Loucy (cell line): ENCODE measurements around the gene ACTRT2.

ENCODE experiments used
- H2AFZ ChIP-seq: fragments of 200-600 bp; sonication (generic); 2 replicates; pipeline ENCODE4 v1.6.0; 2016; ENCODE audit warnings: antibody characterized with exemption, mild to moderate bottlenecking, low read length, moderate library complexity
- H3F3A ChIP-seq: fragments of 200-600 bp; 2 replicates; pipeline ENCODE4 v1.6.0; 2016; ENCODE audit warnings: antibody characterized with exemption, low read depth, mild to moderate bottlenecking
- H3K27me3 ChIP-seq: fragments of 200-600 bp; sonication (generic); 2 replicates; pipeline ENCODE4 v1.6.1; 2014; ENCODE audit warnings: low read length, mild to moderate bottlenecking; ENCODE audit not compliant: insufficient read depth, poor library complexity, severe bottlenecking
- H3K36me3 ChIP-seq: fragments of 200-600 bp; sonication (generic); 2 replicates; pipeline ENCODE4 v1.6.1; 2016; ENCODE audit warnings: low read length; ENCODE audit not compliant: insufficient read depth
- H3K4me1 ChIP-seq: fragments of 200-600 bp; sonication (generic); 2 replicates; pipeline ENCODE4 v1.5.1; 2014; ENCODE audit warnings: low read length, mild to moderate bottlenecking; ENCODE audit not compliant: insufficient read depth, poor library complexity, severe bottlenecking
- H3K4me2 ChIP-seq: fragments of 200-600 bp; sonication (generic); 2 replicates; pipeline ENCODE4 v1.6.0; 2014; ENCODE audit warnings: antibody characterized with exemption, low read length, low read depth, mild to moderate bottlenecking; ENCODE audit not compliant: poor library complexity, severe bottlenecking
- H3K4me3 ChIP-seq: fragments of 200-600 bp; sonication (generic); 2 replicates; pipeline ENCODE4 v1.5.1; 2014; ENCODE audit warnings: low read length, mild to moderate bottlenecking, mixed read lengths; ENCODE audit not compliant: poor library complexity, severe bottlenecking
- H3K79me2 ChIP-seq: fragments of 200-600 bp; sonication (generic); 2 replicates; pipeline ENCODE4 v1.6.1; 2014; ENCODE audit warnings: low read length; ENCODE audit not compliant: insufficient read depth
- H3K9ac ChIP-seq: fragments of 200-600 bp; sonication (generic); 2 replicates; pipeline ENCODE4 v1.6.0; 2014; ENCODE audit warnings: mild to moderate bottlenecking, low read depth, low read length, moderate library complexity; ENCODE audit not compliant: poor library complexity, severe bottlenecking
- H3K9me2 ChIP-seq: fragments of 200-600 bp; sonication (generic); replicated peaks from 2 replicates; pipeline ENCODE4 v1.6.1; 2016; ENCODE audit warnings: low read depth, low read length, mixed read lengths
- H3K9me3 ChIP-seq: fragments of 200-600 bp; sonication (generic); 2 replicates; pipeline ENCODE4 v1.6.1; 2014; ENCODE audit warnings: mild to moderate bottlenecking, antibody characterized with exemption, low read length, low read depth; ENCODE audit not compliant: insufficient read depth
- H4K20me1 ChIP-seq: fragments of 200-600 bp; sonication (generic); 2 replicates; pipeline ENCODE4 v1.6.0; 2014; ENCODE audit warnings: antibody characterized with exemption, low read length, mild to moderate bottlenecking; ENCODE audit not compliant: insufficient read depth, poor library complexity, severe bottlenecking
- EZH2phosphoT487 ChIP-seq: fragments of 200-600 bp; IDR thresholded peaks from 2 replicates; pipeline ENCODE4 v1.6.1; 2018; ENCODE audit warnings: antibody characterized with exemption, mild to moderate bottlenecking, moderate library complexity, borderline replicate concordance
- TF ChIP-seq, protein P1 (sequence below): fragments of 200-600 bp; sonication (generic); conservative IDR thresholded peaks from 2 replicates; pipeline ENCODE4 v1.5.1; 2014; ENCODE audit warnings: mild to moderate bottlenecking, antibody characterized with exemption, low read length

The ACTRT2 gene

DNA sequence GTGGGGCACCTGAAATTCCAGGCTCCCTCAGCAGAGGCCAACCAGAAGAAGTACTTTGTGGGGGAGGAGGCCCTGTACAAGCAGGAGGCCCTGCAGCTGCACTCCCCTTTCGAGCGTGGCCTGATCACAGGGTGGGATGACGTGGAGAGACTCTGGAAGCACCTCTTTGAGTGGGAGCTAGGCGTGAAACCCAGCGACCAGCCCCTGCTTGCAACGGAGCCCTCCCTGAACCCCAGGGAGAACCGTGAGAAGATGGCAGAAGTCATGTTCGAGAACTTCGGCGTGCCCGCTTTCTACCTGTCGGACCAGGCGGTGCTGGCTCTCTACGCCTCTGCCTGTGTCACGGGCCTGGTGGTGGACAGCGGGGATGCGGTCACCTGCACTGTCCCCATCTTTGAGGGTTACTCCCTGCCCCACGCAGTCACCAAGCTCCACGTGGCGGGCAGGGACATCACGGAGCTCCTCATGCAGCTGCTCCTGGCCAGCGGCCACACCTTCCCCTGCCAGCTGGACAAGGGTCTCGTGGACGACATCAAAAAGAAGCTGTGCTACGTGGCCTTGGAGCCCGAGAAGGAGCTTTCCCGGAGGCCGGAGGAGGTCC, 634 bp downstream of the ACTRT2 start:
- Histone ChIP-seq H3K9me3 (no peaks in the 10 kb centered on the region), H3K9me2 (no peaks in the 10 kb centered on the region), H3K79me2 (no peaks in the 10 kb centered on the region), H3F3A (no peaks in the 10 kb centered on the region), H3K27me3 (no peaks in the 10 kb centered on the region), H3K9ac (no peak overlapping the region), H3K4me3 (no peak overlapping the region), H3K4me1 (no peaks in the 10 kb centered on the region), H4K20me1 (no peaks in the 10 kb centered on the region), H3K4me2 (no peak overlapping the region), H2AFZ (no peak overlapping the region), H3K36me3 (no peaks in the 10 kb centered on the region)
- TF ChIP-seq EZH2phosphoT487: no peak
- TF ChIP-seq, protein P1, sequence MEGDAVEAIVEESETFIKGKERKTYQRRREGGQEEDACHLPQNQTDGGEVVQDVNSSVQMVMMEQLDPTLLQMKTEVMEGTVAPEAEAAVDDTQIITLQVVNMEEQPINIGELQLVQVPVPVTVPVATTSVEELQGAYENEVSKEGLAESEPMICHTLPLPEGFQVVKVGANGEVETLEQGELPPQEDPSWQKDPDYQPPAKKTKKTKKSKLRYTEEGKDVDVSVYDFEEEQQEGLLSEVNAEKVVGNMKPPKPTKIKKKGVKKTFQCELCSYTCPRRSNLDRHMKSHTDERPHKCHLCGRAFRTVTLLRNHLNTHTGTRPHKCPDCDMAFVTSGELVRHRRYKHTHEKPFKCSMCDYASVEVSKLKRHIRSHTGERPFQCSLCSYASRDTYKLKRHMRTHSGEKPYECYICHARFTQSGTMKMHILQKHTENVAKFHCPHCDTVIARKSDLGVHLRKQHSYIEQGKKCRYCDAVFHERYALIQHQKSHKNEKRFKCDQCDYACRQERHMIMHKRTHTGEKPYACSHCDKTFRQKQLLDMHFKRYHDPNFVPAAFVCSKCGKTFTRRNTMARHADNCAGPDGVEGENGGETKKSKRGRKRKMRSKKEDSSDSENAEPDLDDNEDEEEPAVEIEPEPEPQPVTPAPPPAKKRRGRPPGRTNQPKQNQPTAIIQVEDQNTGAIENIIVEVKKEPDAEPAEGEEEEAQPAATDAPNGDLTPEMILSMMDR: no peak

DNA sequence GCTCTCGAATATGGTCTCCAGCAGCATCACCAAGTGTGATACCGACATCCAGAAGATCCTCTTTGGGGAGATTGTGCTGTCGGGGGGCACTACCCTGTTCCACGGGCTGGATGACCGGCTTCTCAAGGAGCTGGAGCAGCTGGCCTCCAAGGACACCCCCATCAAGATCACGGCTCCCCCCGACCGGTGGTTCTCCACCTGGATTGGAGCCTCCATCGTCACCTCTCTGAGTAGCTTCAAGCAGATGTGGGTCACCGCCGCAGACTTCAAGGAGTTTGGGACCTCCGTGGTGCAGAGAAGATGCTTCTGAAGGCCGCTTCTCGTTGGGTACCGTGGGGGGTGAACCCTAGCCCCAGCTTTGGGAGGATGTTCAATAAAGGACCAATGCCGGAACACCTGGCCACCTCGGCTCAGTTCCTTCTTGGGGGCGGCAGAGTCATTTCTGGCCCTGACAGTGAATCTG, 1.3 kb downstream of the ACTRT2 start:
- Histone ChIP-seq H3K4me3 (no peak overlapping the region), H3K36me3 (no peaks in the 10 kb centered on the region), H3K9me2 (no peaks in the 10 kb centered on the region), H2AFZ (no peak overlapping the region), H3K4me2 (no peak overlapping the region), H3K79me2 (no peaks in the 10 kb centered on the region), H4K20me1 (no peaks in the 10 kb centered on the region), H3K4me1 (peaks cover 5% of the 10 kb centered on the region), H3K9me3 (no peaks in the 10 kb centered on the region), H3K27me3 (no peaks in the 10 kb centered on the region), H3K9ac (no peak overlapping the region), H3F3A (no peaks in the 10 kb centered on the region)
- no peak for TF ChIP-seq EZH2phosphoT487
- TF ChIP-seq, protein P1: no peak

DNA sequence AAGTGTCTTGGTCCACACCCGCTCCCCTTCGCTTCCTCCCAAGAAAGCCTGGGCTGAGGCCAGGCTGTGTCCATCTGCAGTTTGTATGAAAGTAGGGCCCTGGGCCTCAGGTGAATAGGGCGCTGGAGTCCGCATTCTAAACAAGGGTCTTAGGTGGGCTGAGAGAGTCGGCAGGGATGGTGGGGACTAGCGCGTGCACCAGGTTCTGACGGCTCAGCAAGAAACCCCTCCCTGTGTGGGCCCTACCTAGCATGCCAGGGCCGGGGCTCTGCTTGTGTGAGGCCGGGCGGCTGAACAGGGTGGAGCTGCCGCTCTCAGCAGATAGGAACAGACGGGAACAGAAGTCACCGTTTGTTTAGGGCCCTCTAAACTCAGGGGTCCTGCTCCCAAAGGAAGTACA, 1.7 kb downstream of the ACTRT2 start:
- H3K9me2 ChIP-seq: no peaks in the 10 kb centered on the region
- H3K9me3 ChIP-seq: no peaks in the 10 kb centered on the region
- H3K36me3 ChIP-seq: no peaks in the 10 kb centered on the region
- H3K4me3 ChIP-seq: no peak overlapping the region
- H3K4me2 ChIP-seq: no peak overlapping the region
- H4K20me1 ChIP-seq: no peaks in the 10 kb centered on the region
- no peak overlapping the region for H2AFZ ChIP-seq
- TF ChIP-seq EZH2phosphoT487: no peak
- TF ChIP-seq, protein P1: no peak
- no peaks in the 10 kb centered on the region for H3K79me2 ChIP-seq
- H3K27me3 ChIP-seq: no peaks in the 10 kb centered on the region
- H3K4me1 ChIP-seq: peaks cover 9% of the 10 kb centered on the region
- H3F3A ChIP-seq: no peaks in the 10 kb centered on the region
- H3K9ac ChIP-seq: no peak overlapping the region
